ENCODE measurements around the gene ZNF37A.
"Not testable (repeated sequence)": the region's sequence is repeated elsewhere in the genome, so short reads cannot be mapped to it uniquely, and the experiment has no call there.

Gene ZNF37A

DNA sequence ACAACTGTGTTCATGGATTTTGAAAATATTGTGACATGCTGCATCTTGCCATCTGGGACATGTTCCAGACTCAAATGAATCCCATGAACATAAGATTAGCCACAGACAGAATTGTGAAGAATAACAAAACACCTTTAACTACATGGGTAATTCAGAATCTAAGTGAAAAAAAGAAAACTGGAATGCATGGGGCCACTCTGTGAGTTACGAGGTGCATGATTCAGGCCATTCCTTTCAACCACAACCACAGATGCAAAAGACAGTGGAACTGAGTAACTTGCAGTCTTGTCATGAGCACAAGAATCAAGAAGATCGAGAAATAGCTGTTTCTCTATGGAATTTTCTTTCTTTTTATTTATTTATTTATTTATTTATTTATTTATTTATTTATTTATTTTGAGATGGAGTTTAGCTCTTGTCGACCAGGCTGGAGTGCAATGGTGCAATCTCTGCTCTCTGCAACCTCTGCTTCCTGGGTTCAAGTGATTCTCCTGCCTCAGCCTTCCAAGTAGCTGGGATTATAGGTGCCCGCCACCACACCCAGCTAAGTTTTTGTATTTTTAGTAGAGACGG, 56.8 kb downstream of the ZNF37A start:
- DNase-seq (ENCODE audit: low spot score) = not testable (repeated sequence)

GRCh38 chr10:38156416-38157269, 62.5 kb downstream of the ZNF37A start:
- DNase-seq (ENCODE audit: low spot score) = no peak

GRCh38 chr10:38157270-38157685, 63.1 kb downstream of the ZNF37A start:
- no peak for DNase-seq (ENCODE audit: low spot score)

DNA sequence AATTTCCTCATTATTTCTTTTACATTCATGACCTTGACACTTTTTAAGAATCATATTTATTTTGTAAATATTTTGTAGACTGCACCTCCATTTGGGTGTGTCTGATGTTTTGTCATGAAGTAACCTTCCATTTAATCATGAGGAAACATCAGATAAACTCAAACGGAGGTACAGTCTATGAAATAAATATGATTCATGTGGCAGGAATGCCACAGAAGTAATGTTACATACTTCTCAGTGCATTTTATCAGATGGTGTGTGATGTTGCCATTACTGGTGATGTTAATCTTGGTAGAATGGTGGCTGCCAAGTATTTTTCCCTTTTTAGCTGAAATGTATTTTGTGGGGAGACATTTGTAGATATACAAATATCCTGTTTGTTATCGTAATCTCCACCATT, 64.9 kb downstream of the ZNF37A start:
- DNase-seq (ENCODE audit: low spot score) = no peak

GRCh38 chr10:38163617-38164016, 69.5 kb downstream of the ZNF37A start:
- no peak for DNase-seq (ENCODE audit: low spot score)

- no peak for DNase-seq (ENCODE audit: low spot score)
Observed at GRCh38 chr10:38174336-38174735, 80.2 kb downstream of the ZNF37A start.

DNA sequence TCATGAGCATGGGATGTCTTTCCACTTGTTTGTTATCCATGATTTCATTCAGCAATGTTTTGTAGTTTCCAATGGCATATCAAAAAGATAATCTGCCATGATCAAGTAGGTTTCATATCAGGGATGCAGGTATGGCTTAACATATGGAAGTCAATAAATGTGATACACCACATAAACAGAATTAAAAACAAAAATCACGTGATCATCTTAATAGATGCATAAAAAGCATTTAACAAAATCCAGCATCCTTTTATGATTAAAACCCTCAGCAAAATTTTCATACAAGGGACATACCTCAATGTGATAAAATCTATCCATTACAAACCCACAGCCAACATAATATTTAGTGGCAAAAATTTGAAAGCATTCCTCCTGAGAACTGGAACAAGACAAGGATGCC, 90.3 kb downstream of the ZNF37A start:
- no peak for DNase-seq (ENCODE audit: low spot score)
